Measurements from ENCODE around the gene FGFR4.

DNA sequence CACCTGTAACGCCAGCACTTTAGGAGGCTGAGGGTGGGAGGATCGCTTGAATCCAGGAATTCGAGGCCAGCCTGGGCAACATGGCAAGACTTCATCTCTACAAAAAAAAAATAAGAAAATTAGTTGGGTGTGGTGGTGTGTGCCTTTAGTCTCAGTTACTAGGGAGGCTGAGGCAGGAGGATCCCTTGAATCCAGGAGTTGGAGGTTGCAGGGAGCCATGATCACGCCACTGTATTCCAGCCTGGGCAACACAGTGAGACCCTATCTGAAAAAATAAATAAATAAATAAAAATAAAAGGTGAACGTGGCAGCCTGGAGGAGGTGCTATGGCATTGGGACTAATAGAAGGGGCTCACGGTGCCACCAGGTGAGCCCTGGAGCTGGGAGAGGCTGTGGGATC is 7.1 kb downstream of the FGFR4 start:
- TF ChIP-seq, protein P1, sequence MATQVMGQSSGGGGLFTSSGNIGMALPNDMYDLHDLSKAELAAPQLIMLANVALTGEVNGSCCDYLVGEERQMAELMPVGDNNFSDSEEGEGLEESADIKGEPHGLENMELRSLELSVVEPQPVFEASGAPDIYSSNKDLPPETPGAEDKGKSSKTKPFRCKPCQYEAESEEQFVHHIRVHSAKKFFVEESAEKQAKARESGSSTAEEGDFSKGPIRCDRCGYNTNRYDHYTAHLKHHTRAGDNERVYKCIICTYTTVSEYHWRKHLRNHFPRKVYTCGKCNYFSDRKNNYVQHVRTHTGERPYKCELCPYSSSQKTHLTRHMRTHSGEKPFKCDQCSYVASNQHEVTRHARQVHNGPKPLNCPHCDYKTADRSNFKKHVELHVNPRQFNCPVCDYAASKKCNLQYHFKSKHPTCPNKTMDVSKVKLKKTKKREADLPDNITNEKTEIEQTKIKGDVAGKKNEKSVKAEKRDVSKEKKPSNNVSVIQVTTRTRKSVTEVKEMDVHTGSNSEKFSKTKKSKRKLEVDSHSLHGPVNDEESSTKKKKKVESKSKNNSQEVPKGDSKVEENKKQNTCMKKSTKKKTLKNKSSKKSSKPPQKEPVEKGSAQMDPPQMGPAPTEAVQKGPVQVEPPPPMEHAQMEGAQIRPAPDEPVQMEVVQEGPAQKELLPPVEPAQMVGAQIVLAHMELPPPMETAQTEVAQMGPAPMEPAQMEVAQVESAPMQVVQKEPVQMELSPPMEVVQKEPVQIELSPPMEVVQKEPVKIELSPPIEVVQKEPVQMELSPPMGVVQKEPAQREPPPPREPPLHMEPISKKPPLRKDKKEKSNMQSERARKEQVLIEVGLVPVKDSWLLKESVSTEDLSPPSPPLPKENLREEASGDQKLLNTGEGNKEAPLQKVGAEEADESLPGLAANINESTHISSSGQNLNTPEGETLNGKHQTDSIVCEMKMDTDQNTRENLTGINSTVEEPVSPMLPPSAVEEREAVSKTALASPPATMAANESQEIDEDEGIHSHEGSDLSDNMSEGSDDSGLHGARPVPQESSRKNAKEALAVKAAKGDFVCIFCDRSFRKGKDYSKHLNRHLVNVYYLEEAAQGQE (IDR thresholded peaks at IDR 0.05; ENCODE audit: unreplicated experiment), result no peak
- TF ChIP-seq, protein P2, sequence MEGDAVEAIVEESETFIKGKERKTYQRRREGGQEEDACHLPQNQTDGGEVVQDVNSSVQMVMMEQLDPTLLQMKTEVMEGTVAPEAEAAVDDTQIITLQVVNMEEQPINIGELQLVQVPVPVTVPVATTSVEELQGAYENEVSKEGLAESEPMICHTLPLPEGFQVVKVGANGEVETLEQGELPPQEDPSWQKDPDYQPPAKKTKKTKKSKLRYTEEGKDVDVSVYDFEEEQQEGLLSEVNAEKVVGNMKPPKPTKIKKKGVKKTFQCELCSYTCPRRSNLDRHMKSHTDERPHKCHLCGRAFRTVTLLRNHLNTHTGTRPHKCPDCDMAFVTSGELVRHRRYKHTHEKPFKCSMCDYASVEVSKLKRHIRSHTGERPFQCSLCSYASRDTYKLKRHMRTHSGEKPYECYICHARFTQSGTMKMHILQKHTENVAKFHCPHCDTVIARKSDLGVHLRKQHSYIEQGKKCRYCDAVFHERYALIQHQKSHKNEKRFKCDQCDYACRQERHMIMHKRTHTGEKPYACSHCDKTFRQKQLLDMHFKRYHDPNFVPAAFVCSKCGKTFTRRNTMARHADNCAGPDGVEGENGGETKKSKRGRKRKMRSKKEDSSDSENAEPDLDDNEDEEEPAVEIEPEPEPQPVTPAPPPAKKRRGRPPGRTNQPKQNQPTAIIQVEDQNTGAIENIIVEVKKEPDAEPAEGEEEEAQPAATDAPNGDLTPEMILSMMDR (conservative IDR thresholded peaks at IDR 0.05; ENCODE audit: low read depth in 2 of 2), result no peak
- TF ChIP-seq POLR2AphosphoS5 (IDR thresholded peaks at IDR 0.05; ENCODE audit: low read depth) (no peak), EZH2 (IDR thresholded peaks at IDR 0.05; ENCODE audit: low read depth, unreplicated experiment) (no peak), EZH2phosphoT487 (IDR thresholded peaks at IDR 0.05; ENCODE audit: unreplicated experiment) (no peak), NANOG (IDR thresholded peaks at IDR 0.05; ENCODE audit: borderline replicate concordance) (no peak), JUNB (IDR thresholded peaks at IDR 0.05; ENCODE audit: unreplicated experiment) (no peak), ZNF331 (CRISPR knock-in tag; IDR thresholded peaks at IDR 0.05; ENCODE audit: low read depth) (no peak)

Measured in GM23338 (cell line).